Astrocyte (in vitro differentiated cells and primary cell): Measurements from ENCODE around the gene PLCH2.

Experiments used
- EZH2 ChIP-seq: IDR thresholded peaks from 2 replicates; pipeline ENCODE4 v1.6.1; 2012; ENCODE audit warnings: mild to moderate bottlenecking, low read length, inconsistent platforms; ENCODE audit not compliant: insufficient read depth
- TF ChIP-seq, protein P1 (sequence below): IDR thresholded peaks from 2 replicates; pipeline ENCODE4 v1.5.1; 2011; ENCODE audit warnings: low read depth, mild to moderate bottlenecking, inconsistent platforms, low read length, moderate library complexity; ENCODE audit not compliant: insufficient read depth

GRCh38 chr1:2519729-2520128, 43.6 kb downstream of the PLCH2 start:
- TF ChIP-seq, protein P1, sequence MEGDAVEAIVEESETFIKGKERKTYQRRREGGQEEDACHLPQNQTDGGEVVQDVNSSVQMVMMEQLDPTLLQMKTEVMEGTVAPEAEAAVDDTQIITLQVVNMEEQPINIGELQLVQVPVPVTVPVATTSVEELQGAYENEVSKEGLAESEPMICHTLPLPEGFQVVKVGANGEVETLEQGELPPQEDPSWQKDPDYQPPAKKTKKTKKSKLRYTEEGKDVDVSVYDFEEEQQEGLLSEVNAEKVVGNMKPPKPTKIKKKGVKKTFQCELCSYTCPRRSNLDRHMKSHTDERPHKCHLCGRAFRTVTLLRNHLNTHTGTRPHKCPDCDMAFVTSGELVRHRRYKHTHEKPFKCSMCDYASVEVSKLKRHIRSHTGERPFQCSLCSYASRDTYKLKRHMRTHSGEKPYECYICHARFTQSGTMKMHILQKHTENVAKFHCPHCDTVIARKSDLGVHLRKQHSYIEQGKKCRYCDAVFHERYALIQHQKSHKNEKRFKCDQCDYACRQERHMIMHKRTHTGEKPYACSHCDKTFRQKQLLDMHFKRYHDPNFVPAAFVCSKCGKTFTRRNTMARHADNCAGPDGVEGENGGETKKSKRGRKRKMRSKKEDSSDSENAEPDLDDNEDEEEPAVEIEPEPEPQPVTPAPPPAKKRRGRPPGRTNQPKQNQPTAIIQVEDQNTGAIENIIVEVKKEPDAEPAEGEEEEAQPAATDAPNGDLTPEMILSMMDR = no peak
- no peak for TF ChIP-seq EZH2
